Heart right ventricle (tissue), 16 donors: Measurements from ENCODE around the gene TRPM3. TPM values are rescaled to one million over a fixed set of nuclear protein-coding genes. Genes with fewer than 3 reads are reported as not detected.

Source experiments
- ATAC-seq, 8 donors: fragments of 200-7000 bp; cut with Tn5 transposase; one replicate each; pipeline ENCODE4 v1.9.1; 2020; ENCODE audit warnings: mild to moderate bottlenecking in 8 of 8, moderate library complexity in 8 of 8, moderate number of reproducible peaks in 1 of 8
- DNase-seq, 2 donors: peaks; one replicate each; pipeline ENCODE4 v3.0.0-alpha.2; 2020
- H3K27ac ChIP-seq, 10 donors: fragments of 200-600 bp; sonication (generic) in 2 of 10; one replicate each; pipeline versions ENCODE4 v1.5.0 to v1.8.0; 2020 to 2022; ENCODE audit warnings: mild to moderate bottlenecking in 3 of 10
- H3K27me3 ChIP-seq, 7 donors: fragments of 200-600 bp; one replicate each; pipeline ENCODE4 v1.8.0; 2021 to 2022; ENCODE audit warnings: mild to moderate bottlenecking in 2 of 7
- H3K36me3 ChIP-seq, 9 donors: fragments of 200-600 bp; sonication (generic) in 1 of 9; one replicate each; pipeline versions ENCODE4 v1.5.0 to v1.8.0; 2020 to 2022; ENCODE audit warnings: mild to moderate bottlenecking in 2 of 9
- H3K4me1 ChIP-seq, 9 donors: fragments of 200-600 bp; sonication (generic) in 1 of 9; one replicate each; pipeline versions ENCODE4 v1.5.0 to v1.8.0; 2020 to 2022; ENCODE audit warnings: mild to moderate bottlenecking in 4 of 9
- H3K4me3 ChIP-seq, 10 donors: fragments of 200-600 bp; sonication (generic) in 2 of 10; one replicate each; pipeline versions ENCODE4 v1.5.0 to v1.8.0; 2020 to 2022; ENCODE audit warnings: mild to moderate bottlenecking in 7 of 10, moderate library complexity in 2 of 10
- H3K9me3 ChIP-seq, 11 donors: fragments of 200-600 bp in 10 of 11; sonication (generic) in 2 of 11; one replicate each; pipeline versions ENCODE4 v1.5.0 to v1.8.0; 2013 to 2022; ENCODE audit warnings: mild to moderate bottlenecking in 2 of 11, control low read depth in 1 of 11, moderate library complexity in 1 of 11
- WGBS, 2 donors: extraction: QIAGEN DNeasy Blood & Tissue Kit; methylation state at CpG; one replicate each; pipeline ENCODE4 v1.1.7; 2013; ENCODE audit warnings: inconsistent platforms in 1 of 2; 5-methylcytosine and 5-hydroxymethylcytosine counted together
- intact Hi-C, 10 donors: fragments of 100-400 bp; cut with DNase I; formaldehyde crosslinking; loops; one replicate each; pipeline versions ENCODE4 v1.11.1 to v1.14.2; 2022
- polyA plus RNA-seq, 2 donors: library from polyadenylated mRNA; stranded (reverse); fragments of 200-250 nt; gene quantifications; one replicate each; pipeline ENCODE4 v1.2.3, GENCODE V29; 2013
- total RNA-seq, 10 donors: library from RNA; stranded (reverse); fragmentation: NEBNext Ultra II Directional in 3 of 10; extraction: Animal tissue kit (Norgen Biotek cat#: 25700) in 3 of 10; gene quantifications; one replicate each; pipeline versions ENCODE4 v1.2.1 to v1.2.4, GENCODE V29; 2021 to 2023
- TF ChIP-seq, protein P1 (sequence below), 9 donors: fragments of 200-600 bp; sonication (generic) in 2 of 9; IDR thresholded peaks; one replicate each; pipeline versions ENCODE4 v1.5.0 to v1.8.0; 2021 to 2022; ENCODE audit warnings: antibody characterized with exemption in 9 of 9, mild to moderate bottlenecking in 5 of 9, moderate library complexity in 1 of 9
- donor health status: Arrhythmogenic right ventricular cardiomyopathy.
- donor health status: ischemic (EF 13 %, LVEDD 7.1; RV severe dilation, severe dysfunction).
- donor health status: healthy with polysubstance abuse.
- donor health status: DM: no; HTN: yes; CAD: no.
- donor health status: DM: no; HTN: no; CAD: no.
- donor health status: ischemic (EF 25% LVEDD 6.9; RV normal size, moderate dysfunction).
- donor health status: ischemic (EF 25% LVEDD 5.7; RV mildly dilated, moderate dysfunction).
- donor health status: healthy.
- donor health status: DM: yes; HTN: yes; CAD: no.
- donor health status: Ischemic cardiomyopathy.
- donor health status: ischemic (EF 35%, LVEDD 5.7; RV mildly dilated, moderate dysfunction).
- donor health status: nonischemic (EF 11% LVEDD 7.7; RV severe dilation, severe dysfunction).
- donor health status: DM: yes; HTN: yes; CAD: no.
- donor health status: PGD.
- donor health status: ischemic (EF 29% LVEDD 5.4; RV normal size, mild dysfunction).
- donor health status: nonischemic (EF 23%, LVEDD 6.1; RV moderate dilation, normal function).

The TRPM3 gene
- total and polyA plus RNA-seq, 12 donors, result 0.05 to 1.3 (median 0.16) TPM; not detected in 1

DNA sequence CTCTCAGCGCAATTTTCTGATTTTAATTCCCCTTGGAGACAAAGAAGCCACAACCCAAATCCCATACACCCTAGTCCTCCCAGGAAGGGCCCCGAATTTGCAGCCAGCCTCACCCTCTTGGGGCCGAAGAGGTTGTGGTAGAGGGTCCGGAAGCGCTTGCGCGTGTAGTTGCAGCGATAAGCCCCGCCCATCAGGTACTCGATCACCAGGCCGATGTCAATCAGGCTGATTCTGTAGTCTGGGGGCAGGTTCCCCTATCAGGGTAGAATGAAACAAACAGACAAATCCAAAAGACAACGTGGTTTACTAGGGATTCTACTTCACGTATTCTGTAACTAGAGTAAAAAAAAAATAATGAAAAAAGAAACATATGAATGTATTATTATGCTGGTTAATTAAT lies 496.3 kb downstream of the TRPM3 start:
- H3K27ac ChIP-seq, result no peak overlapping the region
- H3K27me3 ChIP-seq, result no peaks in the 10 kb centered on the region
- no peaks in the 10 kb centered on the region for H3K36me3 ChIP-seq
- no peak for ATAC-seq
- peaks cover 0 to 4% (median 0%) of the 10 kb centered on the region in 11 donors for H3K9me3 ChIP-seq
- H3K4me3 ChIP-seq, result no peak overlapping the region
- H3K4me1 ChIP-seq, result no peaks in the 10 kb centered on the region
- TF ChIP-seq, protein P1, sequence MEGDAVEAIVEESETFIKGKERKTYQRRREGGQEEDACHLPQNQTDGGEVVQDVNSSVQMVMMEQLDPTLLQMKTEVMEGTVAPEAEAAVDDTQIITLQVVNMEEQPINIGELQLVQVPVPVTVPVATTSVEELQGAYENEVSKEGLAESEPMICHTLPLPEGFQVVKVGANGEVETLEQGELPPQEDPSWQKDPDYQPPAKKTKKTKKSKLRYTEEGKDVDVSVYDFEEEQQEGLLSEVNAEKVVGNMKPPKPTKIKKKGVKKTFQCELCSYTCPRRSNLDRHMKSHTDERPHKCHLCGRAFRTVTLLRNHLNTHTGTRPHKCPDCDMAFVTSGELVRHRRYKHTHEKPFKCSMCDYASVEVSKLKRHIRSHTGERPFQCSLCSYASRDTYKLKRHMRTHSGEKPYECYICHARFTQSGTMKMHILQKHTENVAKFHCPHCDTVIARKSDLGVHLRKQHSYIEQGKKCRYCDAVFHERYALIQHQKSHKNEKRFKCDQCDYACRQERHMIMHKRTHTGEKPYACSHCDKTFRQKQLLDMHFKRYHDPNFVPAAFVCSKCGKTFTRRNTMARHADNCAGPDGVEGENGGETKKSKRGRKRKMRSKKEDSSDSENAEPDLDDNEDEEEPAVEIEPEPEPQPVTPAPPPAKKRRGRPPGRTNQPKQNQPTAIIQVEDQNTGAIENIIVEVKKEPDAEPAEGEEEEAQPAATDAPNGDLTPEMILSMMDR (IDR thresholded peaks at IDR 0.05), result no peak
- DNase-seq, result no peak
- intact Hi-C loops, result no loop called here
- 71 to 79% methylated on average over 13 of the region's 13 CpGs for WGBS, 2 donors

DNA sequence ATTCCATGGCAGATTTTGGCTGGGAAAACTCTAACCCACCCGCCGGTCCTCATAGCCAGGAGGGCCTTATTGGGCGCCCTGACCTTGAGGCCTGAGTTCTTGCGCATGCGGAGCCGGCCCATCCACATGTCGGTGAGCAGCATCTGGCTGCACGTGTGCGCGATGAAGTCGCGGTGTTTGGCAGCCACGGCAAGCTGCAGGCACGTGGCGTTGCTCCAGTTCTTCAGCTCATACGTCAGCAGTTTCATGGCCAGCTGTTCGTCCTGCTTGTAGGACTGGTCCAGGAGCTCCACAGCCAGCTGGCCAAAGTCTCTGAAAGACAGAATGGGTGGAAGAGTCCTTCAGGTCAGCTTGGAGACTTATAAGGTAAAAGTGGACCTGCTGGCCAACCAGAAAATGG lies 502.6 kb downstream of the TRPM3 start:
- DNase-seq (peak; percentile 32 to 64), ATAC-seq (peak in 7 of 8 donors; percentile 15 to 56 (median 41))
- intact Hi-C loops, result no loop called here
- no peak overlapping the region for H3K27ac ChIP-seq
- H3K4me1 ChIP-seq, result peaks cover 7 to 26% (median 17%) of the 10 kb centered on the region in 9 donors
- H3K36me3 ChIP-seq, result no peaks in the 10 kb centered on the region
- no peak overlapping the region for H3K4me3 ChIP-seq
- H3K9me3 ChIP-seq, result peaks cover 0 to 4% (median 0%) of the 10 kb centered on the region in 11 donors
- 76 to 82% methylated on average over 17 of the region's 17 CpGs for WGBS, 2 donors
- no peaks in the 10 kb centered on the region for H3K27me3 ChIP-seq
- TF ChIP-seq, protein P1 (IDR thresholded peaks at IDR 0.05), result no peak

DNA sequence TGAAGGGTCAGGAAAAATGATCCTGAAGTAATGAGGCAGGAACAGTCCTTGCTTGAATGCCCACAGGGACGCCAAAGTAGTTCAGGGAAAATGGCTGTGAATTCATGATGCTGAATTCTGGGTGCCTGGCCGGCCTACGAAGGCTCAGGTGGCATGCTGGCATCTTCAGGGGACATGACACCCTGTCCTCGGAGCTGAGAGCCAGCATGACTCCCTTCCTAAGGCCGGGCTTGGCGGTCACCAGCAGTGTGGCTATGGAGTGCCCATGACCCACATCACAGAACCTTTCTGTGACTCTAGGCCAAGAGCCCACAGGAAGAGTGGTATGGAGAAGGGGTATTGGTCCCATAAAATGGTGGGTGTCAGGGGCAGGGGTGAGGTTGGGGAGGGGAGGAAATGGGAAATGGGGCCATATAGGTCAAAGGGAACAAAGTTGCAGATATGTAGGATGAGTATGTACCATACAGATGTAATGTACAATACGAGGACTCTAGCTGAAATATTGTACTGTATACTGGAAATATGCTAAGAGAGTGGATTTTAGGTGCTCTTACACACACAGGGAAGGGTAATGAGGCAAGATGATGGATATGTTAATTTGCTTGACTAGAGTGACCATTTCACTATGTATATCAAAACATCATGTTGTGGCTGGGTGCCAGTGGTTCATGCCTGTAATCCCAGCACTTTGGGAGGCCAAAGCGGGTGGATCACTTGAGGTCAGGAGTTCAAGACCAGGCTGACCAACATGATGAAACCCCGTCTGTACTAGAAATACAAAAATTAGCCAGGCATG lies 504.2 kb downstream of the TRPM3 start:
- intact Hi-C loops, result no loop called here
- WGBS, 2 donors, result 92 to 95% methylated on average over 9 of the region's 9 CpGs
- no peak for DNase-seq

DNA sequence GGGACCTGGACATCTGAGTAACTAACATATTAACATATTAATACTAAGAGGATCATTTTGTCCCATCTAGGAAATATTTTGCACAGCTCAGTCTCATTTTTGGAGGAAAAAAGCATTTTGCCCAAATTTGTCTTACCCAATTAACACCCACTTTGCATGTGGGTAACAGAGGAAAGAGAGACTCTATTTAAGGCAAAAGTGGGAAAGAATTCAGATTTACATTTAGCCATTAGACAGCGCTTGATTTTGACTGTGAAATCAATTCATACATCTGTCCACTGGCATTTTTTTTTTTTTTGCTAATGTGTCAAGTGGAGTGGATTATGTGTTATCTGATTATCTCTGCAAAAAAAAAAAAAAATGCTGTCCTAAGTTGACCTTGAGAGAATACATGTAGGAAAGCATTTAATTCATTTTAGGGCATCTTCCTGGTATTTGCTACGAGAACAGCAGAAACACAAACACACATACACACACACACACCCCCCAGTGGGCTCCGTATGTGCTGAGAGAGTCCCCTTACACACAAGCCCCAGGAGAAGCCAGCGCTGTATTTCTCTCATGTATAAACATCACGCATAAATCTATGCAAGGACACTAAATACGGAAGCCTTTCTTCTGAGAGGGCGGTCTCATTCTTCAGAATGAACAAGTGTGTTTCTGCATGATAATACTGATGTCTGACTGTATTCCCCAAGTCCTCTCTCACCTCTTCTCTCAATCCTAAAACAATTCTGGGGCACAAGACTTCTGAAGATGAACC lies 505.0 kb downstream of the TRPM3 start:
- Histone ChIP-seq H3K9me3 (no peaks in the 10 kb centered on the region), H3K27me3 (no peaks in the 10 kb centered on the region), H3K36me3 (no peaks in the 10 kb centered on the region), H3K4me3 (no peak overlapping the region), H3K27ac (peak overlapping the region in 1 of 10 donors; percentile 67), H3K4me1 (peaks cover 7 to 38% (median 27%) of the 10 kb centered on the region in 9 donors)
- 93 to 96% methylated on average over 7 of the region's 7 CpGs for WGBS, 2 donors
- DNase-seq (no peak), ATAC-seq (no peak)
- intact Hi-C loops, result no loop called here
- TF ChIP-seq, protein P1 (IDR thresholded peaks at IDR 0.05), result no peak

More for the DNA sequence above, 504.2 kb downstream of the TRPM3 start:
- TF ChIP-seq, protein P1 (IDR thresholded peaks at IDR 0.05), result no peak
- Histone ChIP-seq H3K4me1 (peaks cover 7 to 38% (median 27%) of the 10 kb centered on the region in 9 donors), H3K27ac (no peak overlapping the region), H3K27me3 (no peaks in the 10 kb centered on the region), H3K36me3 (no peaks in the 10 kb centered on the region), H3K9me3 (peaks cover 0 to 2% (median 0%) of the 10 kb centered on the region in 11 donors), H3K4me3 (no peak overlapping the region)
- ATAC-seq, result peak in 2 of 8 donors; percentile 17 to 43
